Lung (tissue), 12 donors: ENCODE data around the gene UPF3A. TPM values are rescaled to one million over a fixed set of nuclear protein-coding genes. Genes with fewer than 3 reads are reported as not detected.
"Not testable (repeated sequence)": the region's sequence is repeated elsewhere in the genome, so short reads cannot be mapped to it uniquely, and the experiment has no call there.

Experiments
- ATAC-seq: fragments of 200-7000 bp; cut with Tn5 transposase; one replicate; pipeline ENCODE4 v1.9.1; 2020; ENCODE audit warnings: moderate number of reproducible peaks; ENCODE audit not compliant: insufficient read depth, low FRiP score
- DNase-seq, 3 donors: peaks; one replicate each; pipeline ENCODE4 v3.0.0-alpha.2; 2013 to 2017
- H3K27ac ChIP-seq, 2 donors: one replicate each; pipeline ENCODE4 v1.5.1; 2013; ENCODE audit warnings: mild to moderate bottlenecking in 2 of 2, moderate library complexity in 2 of 2, control low read depth in 1 of 2, inconsistent platforms in 1 of 2, low read depth in 1 of 2, low read length in 1 of 2
- H3K27me3 ChIP-seq, 3 donors: one replicate each; pipeline ENCODE4 v1.5.1; 2013; ENCODE audit warnings: low read length in 2 of 3; ENCODE audit not compliant: control insufficient read depth in 3 of 3, insufficient read depth in 3 of 3
- H3K36me3 ChIP-seq, 4 donors: one replicate each; pipeline ENCODE4 v1.5.1; 2013; ENCODE audit warnings: low read length in 4 of 4, mild to moderate bottlenecking in 1 of 4, moderate library complexity in 1 of 4; ENCODE audit not compliant: control insufficient read depth in 4 of 4, insufficient read depth in 4 of 4
- H3K4me1 ChIP-seq, 5 donors: one replicate each; pipeline ENCODE4 v1.5.1; 2013; ENCODE audit warnings: low read length in 5 of 5, mild to moderate bottlenecking in 2 of 5, moderate library complexity in 1 of 5; ENCODE audit not compliant: control insufficient read depth in 5 of 5, insufficient read depth in 5 of 5
- H3K4me3 ChIP-seq: one replicate; pipeline ENCODE4 v1.5.1; 2013; ENCODE audit warnings: mild to moderate bottlenecking, control low read depth, moderate library complexity
- H3K9ac ChIP-seq, 2 donors: one replicate each; pipeline ENCODE4 v1.5.1; 2013; ENCODE audit warnings: low read length in 2 of 2, control low read depth in 1 of 2; ENCODE audit not compliant: insufficient read depth in 1 of 2
- H3K9me3 ChIP-seq, 4 donors: one replicate each; pipeline ENCODE4 v1.5.1; 2013; ENCODE audit warnings: low read length in 3 of 4, mild to moderate bottlenecking in 1 of 4, moderate library complexity in 1 of 4; ENCODE audit not compliant: control insufficient read depth in 4 of 4, insufficient read depth in 3 of 4
- CTCF ChIP-seq: IDR thresholded peaks from 2 replicates; pipeline ENCODE4 v1.5.1; 2012; ENCODE audit warnings: mild to moderate bottlenecking; ENCODE audit errors: control extremely low read depth, extremely low read depth
- WGBS, 2 donors: extraction: QIAGEN DNeasy Blood & Tissue Kit; methylation state at CpG; one replicate each; pipeline ENCODE4 v1.1.7; 2013; 5-methylcytosine and 5-hydroxymethylcytosine counted together
- polyA plus RNA-seq, 2 donors: library from polyadenylated mRNA; stranded (reverse); fragments of 200-250 nt; gene quantifications; one replicate each; pipeline ENCODE4 v1.2.1, GENCODE V29; 2013
- total RNA-seq, 2 donors: library from RNA; depleted of rRNA in 1 of 2; stranded (reverse); fragments of >200 nt in 1 of 2; gene quantifications; one replicate each; pipeline ENCODE4 v1.2.1, GENCODE V29; 2014 to 2021
- donor health status: control.
- donor health status: control.
- donor health status: Bipolar disorder and iron deficiency.
- donor health status: healthy.
- donor health status: DM: yes; HTN: yes; CAD: no.

The UPF3A gene
- total and polyA plus RNA-seq, 4 donors = 31.3 to 57.1 (median 42.3) TPM

GRCh38 chr13:114259974-114260373 lies 21.4 kb upstream of the UPF3A start:
- Histone ChIP-seq H3K4me3 (no peak overlapping the region), H3K9ac (no peak overlapping the region), H3K36me3 (peaks cover 35 to 55% (median 44%) of the 10 kb centered on the region in 4 donors), H3K27me3 (no peaks in the 10 kb centered on the region), H3K27ac (no peak overlapping the region), H3K4me1 (no peaks in the 10 kb centered on the region), H3K9me3 (no peaks in the 10 kb centered on the region)
- TF ChIP-seq CTCF = no peak
- WGBS, 2 donors = 85 to 89% methylated on average over 4 of the region's 4 CpGs
- ATAC-seq = no peak
- DNase-seq = no peak

GRCh38 chr13:114260814-114261213 lies 20.6 kb upstream of the UPF3A start:
- Histone ChIP-seq H3K9ac (no peak overlapping the region), H3K4me3 (no peak overlapping the region), H3K4me1 (no peaks in the 10 kb centered on the region), H3K36me3 (peaks cover 37 to 57% (median 45%) of the 10 kb centered on the region in 4 donors), H3K9me3 (no peaks in the 10 kb centered on the region), H3K27me3 (no peaks in the 10 kb centered on the region), H3K27ac (no peak overlapping the region)
- no peak for ATAC-seq
- no peak for TF ChIP-seq CTCF
- 54 to 81% methylated on average over 3 of the region's 3 CpGs for WGBS, 2 donors
- DNase-seq = no peak

DNA sequence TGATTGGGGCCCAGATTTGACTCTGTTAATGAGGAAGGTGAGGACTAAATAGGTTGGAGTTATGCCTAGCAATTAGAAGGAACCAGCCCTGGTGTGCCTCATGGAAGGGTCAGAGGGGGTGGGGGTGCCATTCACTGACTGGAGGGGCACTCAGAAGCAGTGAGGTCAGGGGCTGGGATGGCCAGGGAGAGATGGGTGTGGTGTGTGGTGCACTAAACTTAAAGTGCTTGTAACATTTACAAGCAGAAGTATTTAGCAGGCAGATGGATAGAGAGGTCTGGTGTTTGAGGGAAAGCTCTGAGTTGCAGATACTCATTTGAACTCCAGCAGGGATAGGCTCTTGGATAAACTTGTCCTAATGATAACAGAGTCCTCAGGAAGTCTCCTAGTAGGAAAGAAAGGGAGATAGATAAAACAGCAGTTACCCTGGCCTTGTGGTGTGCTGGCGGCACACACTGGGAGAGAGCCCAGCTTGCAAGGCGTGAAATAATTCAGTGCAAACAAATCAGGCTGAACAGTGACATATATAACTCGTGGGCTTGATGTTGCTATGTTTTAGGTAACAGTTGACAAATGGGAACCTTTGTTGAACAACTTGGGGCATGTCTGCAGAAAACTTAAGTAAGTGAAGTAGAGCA lies 20.0 kb upstream of the UPF3A start:
- no peak for TF ChIP-seq CTCF
- Histone ChIP-seq H3K4me1 (no peaks in the 10 kb centered on the region), H3K36me3 (peaks cover 39 to 62% (median 49%) of the 10 kb centered on the region in 4 donors), H3K27me3 (no peaks in the 10 kb centered on the region), H3K4me3 (no peak overlapping the region), H3K9me3 (no peaks in the 10 kb centered on the region), H3K27ac (no peak overlapping the region), H3K9ac (no peak overlapping the region)
- ATAC-seq (no peak), DNase-seq (no peak)
- WGBS, 2 donors = 80 to 83% methylated on average over 3 of the region's 3 CpGs

DNA sequence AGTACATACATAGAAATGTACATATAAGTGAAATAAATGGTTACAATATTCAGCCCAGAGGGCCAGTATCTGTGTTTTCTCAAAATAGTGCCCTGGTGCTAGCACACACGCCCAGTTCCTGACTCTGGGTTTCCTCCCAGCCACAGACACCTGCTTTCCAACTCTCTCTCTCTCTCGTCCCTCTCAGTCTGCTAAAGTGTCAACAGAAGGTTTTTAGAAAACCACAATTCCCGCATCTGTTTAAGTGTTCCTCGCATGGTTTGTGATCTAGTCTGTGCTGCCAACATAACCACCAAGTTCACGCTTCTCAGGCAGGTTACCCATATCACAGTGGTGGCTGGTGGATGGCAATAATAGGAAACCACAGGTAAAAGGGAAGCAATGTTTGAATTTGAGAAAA lies 17.8 kb upstream of the UPF3A start:
- H3K9me3 ChIP-seq = peaks cover 0 to 3% (median 0%) of the 10 kb centered on the region in 4 donors
- peaks cover 40 to 67% (median 56%) of the 10 kb centered on the region in 4 donors for H3K36me3 ChIP-seq
- no peaks in the 10 kb centered on the region for H3K4me1 ChIP-seq
- no peak for TF ChIP-seq CTCF
- DNase-seq (no peak), ATAC-seq (no peak)
- WGBS, 2 donors = 46 to 70% methylated on average over 5 of the region's 5 CpGs
- no peak overlapping the region for H3K4me3 ChIP-seq
- H3K27ac ChIP-seq = no peak overlapping the region
- no peak overlapping the region for H3K9ac ChIP-seq
- H3K27me3 ChIP-seq = no peaks in the 10 kb centered on the region

DNA sequence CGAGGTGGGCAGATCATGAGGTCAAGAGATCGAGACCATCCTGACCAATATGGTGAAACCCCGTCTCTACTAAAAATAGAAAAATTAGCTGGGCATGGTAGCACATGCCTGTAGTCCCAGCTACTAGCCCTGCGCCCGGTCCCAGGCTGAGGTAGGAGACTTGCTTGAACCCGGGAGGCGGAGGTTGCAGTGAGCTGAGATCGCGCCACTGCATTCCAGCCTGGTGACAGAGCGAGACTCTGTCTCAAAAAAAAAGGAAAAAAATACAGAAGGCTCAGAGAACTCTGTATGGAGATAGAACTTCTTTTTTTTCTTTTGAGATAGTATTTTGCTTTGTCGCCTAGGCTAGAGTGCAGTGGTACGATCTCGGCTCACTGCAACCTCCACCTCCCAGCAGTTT lies 17.1 kb upstream of the UPF3A start:
- not testable (repeated sequence) for DNase-seq, H3K4me1 ChIP-seq, ATAC-seq, H3K9me3 ChIP-seq, H3K9ac ChIP-seq, H3K27ac ChIP-seq, H3K27me3 ChIP-seq, H3K4me3 ChIP-seq
- WGBS, 2 donors = 97 to 98% methylated on average over 13 of the region's 13 CpGs
- H3K36me3 ChIP-seq = peaks cover 46 to 71% (median 57%) of the 10 kb centered on the region in 4 donors
